H1 (cell line): ENCODE measurements around the gene CRELD1. TPM values are rescaled to one million over a fixed set of nuclear protein-coding genes. Genes with fewer than 3 reads are reported as not detected.

ENCODE experiments used
- CTCF ChIA-PET: fragments of 300-600 bp; sonication (Branson Sonifier 250); formaldehyde crosslinking; loops from one replicate; lab custom pipeline; 2021; ENCODE audit not compliant: partially characterized antibody; lab: Charles Lee
- POLR2A ChIA-PET: fragments of 300-600 bp; sonication (Branson Sonifier 250); formaldehyde crosslinking; loops from one replicate; lab custom pipeline; 2021; ENCODE audit warnings: inconsistent platforms; ENCODE audit not compliant: partially characterized antibody; lab: Charles Lee
- DNase-seq, 2 experiments: peaks; one replicate each; pipeline versions ENCODE4 v3.0.0 to v3.0.0-alpha.2; 2010 to 2022; ENCODE audit warnings: low spot score in 2 of 2, low read depth in 1 of 2, mixed read lengths in 1 of 2
- FAIRE-seq: peaks from 2 replicates; lab custom pipeline; 2011; peaks lifted over from hg19 to GRCh38; lab: Jason Lieb, UNC
- H2AFZ ChIP-seq: 2 replicates; pipeline ENCODE4 v1.8.1; 2012; ENCODE audit warnings: low read length, inconsistent platforms
- H2AK5ac ChIP-seq: 2 replicates; pipeline ENCODE4 v1.6.1; 2013; ENCODE audit warnings: low read depth, low read length
- H2BK120ac ChIP-seq: replicated peaks from 2 replicates; pipeline ENCODE3; 2013; ENCODE audit warnings: low read depth, low read length, inconsistent platforms
- H2BK12ac ChIP-seq: 2 replicates; pipeline ENCODE4 v1.6.1; 2013; ENCODE audit warnings: low read depth, low read length
- H2BK15ac ChIP-seq: 2 replicates; pipeline ENCODE4 v1.6.1; 2013; ENCODE audit warnings: low read length
- H2BK20ac ChIP-seq: 2 replicates; pipeline ENCODE4 v1.6.1; 2013; ENCODE audit warnings: low read length
- H2BK5ac ChIP-seq: 2 replicates; pipeline ENCODE4 v1.6.1; 2013; ENCODE audit warnings: low read depth, low read length
- H3K14ac ChIP-seq: 2 replicates; pipeline ENCODE4 v1.6.1; 2013; ENCODE audit warnings: inconsistent platforms; ENCODE audit not compliant: insufficient read length
- H3K18ac ChIP-seq: 2 replicates; pipeline ENCODE4 v1.6.1; 2013; ENCODE audit warnings: low read length; ENCODE audit errors: extremely low read depth
- H3K23ac ChIP-seq: 2 replicates; pipeline ENCODE4 v1.6.1; 2013; ENCODE audit warnings: inconsistent platforms; ENCODE audit not compliant: insufficient read length
- H3K23me2 ChIP-seq: 2 replicates; pipeline ENCODE4 v1.6.1; 2013; ENCODE audit warnings: low read depth, low read length
- H3K27ac ChIP-seq: 2 replicates; pipeline ENCODE4 v1.6.1; 2011; ENCODE audit warnings: low read depth, low read length, inconsistent platforms
- H3K27me3 ChIP-seq, 4 experiments: replicated peaks in 1 of 4; 1 replicate in 1 of 4; 2 replicates in 3 of 4; pipeline versions ENCODE4 v1.6.1 to v1.8.1; 2011 to 2013; ENCODE audit warnings: low read length in 3 of 4, mild to moderate bottlenecking in 3 of 4, inconsistent platforms in 2 of 4, mixed read lengths in 2 of 4, moderate library complexity in 1 of 4; ENCODE audit not compliant: control insufficient read depth in 3 of 4, insufficient read depth in 3 of 4; ENCODE audit errors: extremely low read depth in 1 of 4
- H3K36me3 ChIP-seq, 4 experiments: 2 replicates each; pipeline versions ENCODE4 v1.6.1 to v1.8.1; 2011 to 2013; ENCODE audit warnings: mild to moderate bottlenecking in 4 of 4, low read length in 3 of 4, moderate library complexity in 2 of 4, control low read depth in 1 of 4, inconsistent platforms in 1 of 4; ENCODE audit not compliant: insufficient read depth in 4 of 4, control insufficient read depth in 2 of 4
- H3K4ac ChIP-seq: replicated peaks from 2 replicates; pipeline ENCODE3; 2013; ENCODE audit warnings: low read length, low read depth, mixed read lengths, inconsistent platforms; ENCODE audit not compliant: insufficient read length
- H3K4me1 ChIP-seq, 4 experiments: replicated peaks in 1 of 4; 1 replicate in 1 of 4; 2 replicates in 3 of 4; pipeline versions ENCODE4 v1.6.1 to v1.8.1; 2011 to 2013; ENCODE audit warnings: low read length in 3 of 4, inconsistent platforms in 2 of 4, mixed read lengths in 1 of 4; ENCODE audit not compliant: insufficient read depth in 4 of 4, control insufficient read depth in 3 of 4
- H3K4me2 ChIP-seq, 2 experiments: 2 replicates each; pipeline versions ENCODE4 v1.6.1 to v1.8.1; 2011 to 2013; ENCODE audit warnings: low read depth in 2 of 2, low read length in 2 of 2, control low read depth in 1 of 2, inconsistent platforms in 1 of 2, mild to moderate bottlenecking in 1 of 2; ENCODE audit not compliant: insufficient read depth in 1 of 2
- H3K4me3 ChIP-seq, 4 experiments: fragments of 200-600, 300-600 bp in 1 of 4; sonication (generic), shearing (Covaris generic), sonication (Bioruptor Twin) in 1 of 4; 2 replicates each; pipeline versions ENCODE4 v1.5.1 to v1.8.1; 2011 to 2016; ENCODE audit warnings: low read length in 4 of 4, low read depth in 3 of 4, control low read depth in 2 of 4, inconsistent platforms in 2 of 4, mild to moderate bottlenecking in 2 of 4, mixed read lengths in 1 of 4, moderate library complexity in 1 of 4; ENCODE audit not compliant: insufficient read depth in 2 of 4; ENCODE audit errors: extremely low read depth in 1 of 4
- H3K56ac ChIP-seq: replicated peaks from 2 replicates; pipeline ENCODE3; 2013; ENCODE audit warnings: low read depth, mild to moderate bottlenecking, mixed read lengths, low read length, inconsistent platforms; ENCODE audit not compliant: insufficient read length
- H3K79me1 ChIP-seq: 2 replicates; pipeline ENCODE4 v1.6.1; 2013; ENCODE audit warnings: low read depth, low read length, control low read depth
- H3K79me2 ChIP-seq, 2 experiments: 2 replicates each; pipeline versions ENCODE4 v1.6.1 to v1.8.1; 2012 to 2013; ENCODE audit warnings: low read length in 2 of 2, mild to moderate bottlenecking in 2 of 2, inconsistent platforms in 1 of 2; ENCODE audit not compliant: insufficient read depth in 2 of 2, control insufficient read depth in 1 of 2
- H3K9ac ChIP-seq, 4 experiments: replicated peaks in 1 of 4; 1 replicate in 1 of 4; 2 replicates in 3 of 4; pipeline versions ENCODE4 v1.6.1 to v1.8.1; 2011 to 2013; ENCODE audit warnings: low read depth in 3 of 4, low read length in 3 of 4, control low read depth in 2 of 4, mild to moderate bottlenecking in 2 of 4, moderate library complexity in 2 of 4, inconsistent platforms in 1 of 4; ENCODE audit errors: extremely low read depth in 1 of 4
- H3K9me3 ChIP-seq, 2 experiments: 2 replicates each; pipeline versions ENCODE4 v1.6.1 to v1.8.1; 2012 to 2013; ENCODE audit warnings: mild to moderate bottlenecking in 2 of 2, moderate library complexity in 2 of 2, control low read depth in 1 of 2, inconsistent platforms in 1 of 2, low read depth in 1 of 2, low read length in 1 of 2, mixed read lengths in 1 of 2; ENCODE audit not compliant: insufficient read depth in 2 of 2
- H4K20me1 ChIP-seq, 2 experiments: replicated peaks in 1 of 2; 2 replicates each; pipeline versions ENCODE3 to v1.8.1; 2011 to 2013; ENCODE audit warnings: inconsistent platforms in 2 of 2, low read length in 2 of 2, mild to moderate bottlenecking in 1 of 2; ENCODE audit not compliant: insufficient read depth in 2 of 2, control insufficient read depth in 1 of 2
- H4K5ac ChIP-seq: 2 replicates; pipeline ENCODE4 v1.6.1; 2013; ENCODE audit warnings: low read length, low read depth, mixed read lengths, inconsistent platforms; ENCODE audit not compliant: insufficient read length
- H4K8ac ChIP-seq: 2 replicates; pipeline ENCODE4 v1.8.0; 2013; ENCODE audit warnings: mild to moderate bottlenecking, moderate library complexity, low read length, inconsistent platforms; ENCODE audit not compliant: insufficient read depth; ENCODE audit errors: extremely low read depth
- H4K91ac ChIP-seq: replicated peaks from 2 replicates; pipeline ENCODE3; 2013; ENCODE audit warnings: low read length, mixed read lengths, inconsistent platforms; ENCODE audit not compliant: insufficient read length
- CTCF ChIP-seq, 3 experiments: IDR thresholded peaks; 1 replicate in 2 of 3; 2 replicates in 1 of 3; pipeline versions ENCODE4 v1.5.1 to v1.6.1; 2011; ENCODE audit warnings: low read length in 3 of 3, mild to moderate bottlenecking in 3 of 3, inconsistent platforms in 2 of 3, low read depth in 1 of 3, moderate library complexity in 1 of 3; ENCODE audit not compliant: insufficient read depth in 1 of 3; ENCODE audit errors: control extremely low read depth in 1 of 3
- FOSL1 ChIP-seq: IDR thresholded peaks from 2 replicates; pipeline ENCODE4 v1.6.1; 2011; ENCODE audit warnings: mild to moderate bottlenecking, low read depth, low read length, moderate library complexity; ENCODE audit not compliant: insufficient read depth
- GABPA ChIP-seq: IDR thresholded peaks from 2 replicates; pipeline ENCODE4 v1.6.1; 2011; ENCODE audit warnings: mild to moderate bottlenecking, low read length, moderate library complexity, borderline replicate concordance; ENCODE audit not compliant: insufficient read depth
- GTF2F1 ChIP-seq: IDR thresholded peaks from 2 replicates; pipeline ENCODE4 v1.6.1; 2012; ENCODE audit warnings: low read depth, low read length, improper control_type of control experiment, borderline replicate concordance
- HDAC6 ChIP-seq: IDR thresholded peaks from one replicate; pipeline ENCODE4 v1.7.1; 2012; ENCODE audit warnings: low read depth, mild to moderate bottlenecking, inconsistent platforms, low read length, moderate library complexity
- MAFK ChIP-seq: IDR thresholded peaks from 2 replicates; pipeline ENCODE4 v1.6.1; 2012; ENCODE audit warnings: low read depth, mild to moderate bottlenecking, improper control_type of control experiment, low read length
- TCF12 ChIP-seq: IDR thresholded peaks from 2 replicates; pipeline ENCODE4 v1.6.1; 2011; ENCODE audit warnings: low read depth, mild to moderate bottlenecking, low read length
- WGBS, 2 experiments: shearing (Covaris generic) in 1 of 2; methylation state at CpG; one replicate each; pipeline versions ENCODE4 v1.1.6 to v1.1.7; 2013 to 2015; ENCODE audit warnings: low lambda C conversion rate in 2 of 2, mixed read lengths in 2 of 2, inconsistent platforms in 1 of 2, low coverage in 1 of 2, missing lambda C conversion rate in 1 of 2; ENCODE audit not compliant: insufficient replicate concordance in 2 of 2, insufficient coverage in 1 of 2, insufficient read length in 1 of 2; ENCODE audit errors: extremely low coverage in 1 of 2, missing lambda C conversion rate in 1 of 2; 5-methylcytosine and 5-hydroxymethylcytosine counted together
- polyA plus RNA-seq, 7 experiments: library from polyadenylated mRNA; depleted of rRNA in 3 of 7; stranded (reverse) in 5 of 7; unstranded in 2 of 7; fragments of >200 nt in 5 of 7; fragments of 200-250 nt in 2 of 7; gene quantifications; 1 replicate in 5 of 7; 2 replicates in 1 of 7; 4 replicates in 1 of 7; pipeline versions ENCODE4 v1.2.1 to v1.2.3, GENCODE V29; 2011 to 2013; ENCODE audit warnings: missing spikeins in 2 of 7, mixed read lengths in 2 of 7
- total RNA-seq: library from RNA; stranded (reverse); fragmentation: NEBNext Ultra II Directional; extraction: Animal tissue kit (Norgen Biotek cat#: 25700); gene quantifications from 2 replicates; pipeline ENCODE4 v1.2.1, GENCODE V29; 2021

Gene CRELD1
- total and polyA plus RNA-seq, 2 of the 8 experiments (the other 6 are each of a cell fraction or from before 2014, with no cell fraction given): 12.9 to 15.1 TPM

GRCh38 chr3:9928158-9928557, 5.5 kb upstream of the CRELD1 start:
- Histone ChIP-seq H3K4me1 (peaks cover 0 to 3% (median 1%) of the 10 kb centered on the region in 4 experiments; a peak in 2 of 7 replicates), H3K79me1 (no peaks in the 10 kb centered on the region), H2BK5ac (no peak overlapping the region), H4K20me1 (no peaks in the 10 kb centered on the region), H3K9me3 (no peaks in the 10 kb centered on the region), H3K4ac (no peak overlapping the region), H3K9ac (no peak overlapping the region), H4K5ac (no peak overlapping the region), H3K27ac (no peak overlapping the region), H3K4me3 (no peak overlapping the region), H2BK20ac (no peak overlapping the region), H4K8ac (no peak overlapping the region), H2BK15ac (no peak overlapping the region), H3K4me2 (no peak overlapping the region), H2BK120ac (no peak overlapping the region), H3K23me2 (peaks cover 3% of the 10 kb centered on the region; the same call in 1 of the 2 replicates), H3K79me2 (no peaks in the 10 kb centered on the region), H4K91ac (no peak overlapping the region), H3K56ac (no peak overlapping the region), H2AFZ (no peak overlapping the region), H3K23ac (no peak overlapping the region), H3K36me3 (no peaks in the 10 kb centered on the region), H2AK5ac (no peak overlapping the region), H3K27me3 (peaks cover 0 to 3% (median 0%) of the 10 kb centered on the region in 4 experiments; a peak in 1 of 7 replicates), H3K18ac (no peak overlapping the region), H2BK12ac (no peak overlapping the region), H3K14ac (no peak overlapping the region)
- WGBS, 2 experiments: 89% methylated on average over 23 of the region's 23 CpGs; no CpG with 5 or more reads in 1 of the 2 experiments
- ChIA-PET CTCF (interaction anchor here (1.1 to 7.2 kb wide), 4 partner anchors 9 to 66 kb away, joined by 3 to 76 read pairs (median 6); partner anchors contain the start of gene IL17RC), POLR2A (interaction anchor here (0.7 kb wide), 1 partner anchor 10 kb away, joined by 3 read pairs; no protein-coding TSS in a partner anchor)
- FAIRE-seq (no peak), DNase-seq (no peak)
- no peak for TF ChIP-seq GTF2F1
- TF ChIP-seq FOSL1: no peak
- no peak for TF ChIP-seq MAFK
- TF ChIP-seq CTCF (IDR thresholded peaks at IDR 0.05; ENCODE audit: control extremely low read depth in 1 of 3, insufficient read depth in 1 of 3, low read depth in 1 of 3, low read length in 3 of 3): no peak
- no peak for TF ChIP-seq GABPA
- no peak for TF ChIP-seq TCF12
- TF ChIP-seq HDAC6: no peak
